Keratinocyte (primary cell): ENCODE data around the gene MROH7. TPM values are rescaled to one million over a fixed set of nuclear protein-coding genes. Genes with fewer than 3 reads are reported as not detected.

Experiments used
- DNase-seq: peaks from one replicate; pipeline ENCODE4 v3.0.0-alpha.2; 2011; ENCODE audit warnings: low read depth, missing footprints, low spot score
- FAIRE-seq: peaks from 2 replicates; lab custom pipeline; 2011; peaks lifted over from hg19 to GRCh38; lab: Jason Lieb, UNC
- H2AFZ ChIP-seq: 2 replicates; pipeline ENCODE4 v1.6.0; 2012; ENCODE audit warnings: low read length, control low read depth, inconsistent platforms; ENCODE audit not compliant: control insufficient read depth
- H3K27ac ChIP-seq: 2 replicates; pipeline ENCODE4 v1.5.1; 2011; ENCODE audit warnings: low read length; ENCODE audit not compliant: control insufficient read depth, insufficient read depth
- H3K27me3 ChIP-seq: 3 replicates; pipeline ENCODE4 v1.6.0; 2011; ENCODE audit warnings: low read length; ENCODE audit not compliant: control insufficient read depth, insufficient read depth; ENCODE audit errors: extremely low read depth
- H3K36me3 ChIP-seq, 2 experiments: 2 replicates in 1 of 2; 3 replicates in 1 of 2; pipeline ENCODE4 v1.5.1; 2011; ENCODE audit warnings: low read length in 2 of 2, mild to moderate bottlenecking in 1 of 2; ENCODE audit not compliant: control insufficient read depth in 2 of 2, insufficient read depth in 2 of 2; ENCODE audit errors: extremely low read depth in 1 of 2
- H3K4me1 ChIP-seq: 3 replicates; pipeline ENCODE4 v1.5.1; 2011; ENCODE audit warnings: low read length; ENCODE audit not compliant: control insufficient read depth, insufficient read depth; ENCODE audit errors: extremely low read depth
- H3K4me2 ChIP-seq: 3 replicates; pipeline ENCODE4 v1.6.0; 2011; ENCODE audit warnings: low read depth, low read length; ENCODE audit not compliant: control insufficient read depth, insufficient read depth; ENCODE audit errors: extremely low read depth
- H3K4me3 ChIP-seq, 3 experiments: fragments of 200-600 bp in 1 of 3; sonication (generic) in 1 of 3; 2 replicates in 2 of 3; 3 replicates in 1 of 3; pipeline ENCODE4 v1.5.1; 2011 to 2016; ENCODE audit warnings: low read length in 3 of 3, mild to moderate bottlenecking in 3 of 3, control low read depth in 2 of 3, inconsistent platforms in 1 of 3, low read depth in 1 of 3, mixed read lengths in 1 of 3, mixed run types in 1 of 3, moderate library complexity in 1 of 3; ENCODE audit not compliant: control insufficient read depth in 2 of 3, insufficient read depth in 2 of 3; ENCODE audit errors: extremely low read depth in 1 of 3
- H3K79me2 ChIP-seq: 2 replicates; pipeline ENCODE4 v1.6.0; 2012; ENCODE audit warnings: low read length; ENCODE audit not compliant: control insufficient read depth, insufficient read depth
- H3K9ac ChIP-seq: 3 replicates; pipeline ENCODE4 v1.6.0; 2011; ENCODE audit warnings: low read length; ENCODE audit not compliant: control insufficient read depth, insufficient read depth; ENCODE audit errors: extremely low read depth
- H3K9me1 ChIP-seq: 3 replicates; pipeline ENCODE4 v1.6.0; 2011; ENCODE audit warnings: low read length; ENCODE audit not compliant: control insufficient read depth, insufficient read depth; ENCODE audit errors: extremely low read depth
- H3K9me3 ChIP-seq: 2 replicates; pipeline ENCODE4 v1.5.1; 2012; ENCODE audit warnings: low read depth, low read length; ENCODE audit not compliant: control insufficient read depth
- H4K20me1 ChIP-seq: 3 replicates; pipeline ENCODE4 v1.6.0; 2011; ENCODE audit warnings: low read length; ENCODE audit not compliant: control insufficient read depth, insufficient read depth; ENCODE audit errors: extremely low read depth
- EZH2 ChIP-seq: IDR thresholded peaks from one replicate; pipeline ENCODE4 v1.6.1; 2012; ENCODE audit warnings: inconsistent platforms, mild to moderate bottlenecking, low read length, moderate library complexity
- dilution Hi-C: fragments of 300-500 bp; cut with MboI; formaldehyde crosslinking; loops from one replicate; pipeline ENCODE4 v1.7.0; 2020; ENCODE audit warnings: low sequenced_read_pairs; ENCODE audit not compliant: extremely low pct_ligation_motif_present
- polyA plus RNA-seq, 5 experiments: library from polyadenylated mRNA; depleted of rRNA in 3 of 5; stranded (reverse) in 3 of 5; stranded (forward) in 1 of 5; unstranded in 1 of 5; fragments of >200 nt; gene quantifications; 1 replicate in 1 of 5; 2 replicates in 3 of 5; 3 replicates in 1 of 5; pipeline versions ENCODE4 v1.2.1 to v1.2.3, GENCODE V29; 2011 to 2012; ENCODE audit warnings: missing spikeins in 2 of 5, low read depth in 1 of 5, low replicate concordance in 1 of 5
- TF ChIP-seq, protein P1 (sequence below), 3 experiments: IDR thresholded peaks in 1 of 3; conservative IDR thresholded peaks in 1 of 3; optimal IDR thresholded peaks in 1 of 3; 2 replicates in 2 of 3; 3 replicates in 1 of 3; pipeline versions ENCODE3 to v1.5.1; 2011; ENCODE audit warnings: low read length in 3 of 3, mild to moderate bottlenecking in 3 of 3, moderate library complexity in 2 of 3, control low read depth in 1 of 3, inconsistent platforms in 1 of 3; ENCODE audit not compliant: insufficient read depth in 2 of 3; ENCODE audit errors: extremely low read depth in 1 of 3

MROH7 gene
- polyA plus RNA-seq, 1 donor (not counting 4 experiments of a cell fraction or from before 2014, with no cell fraction given), result not detected

DNA sequence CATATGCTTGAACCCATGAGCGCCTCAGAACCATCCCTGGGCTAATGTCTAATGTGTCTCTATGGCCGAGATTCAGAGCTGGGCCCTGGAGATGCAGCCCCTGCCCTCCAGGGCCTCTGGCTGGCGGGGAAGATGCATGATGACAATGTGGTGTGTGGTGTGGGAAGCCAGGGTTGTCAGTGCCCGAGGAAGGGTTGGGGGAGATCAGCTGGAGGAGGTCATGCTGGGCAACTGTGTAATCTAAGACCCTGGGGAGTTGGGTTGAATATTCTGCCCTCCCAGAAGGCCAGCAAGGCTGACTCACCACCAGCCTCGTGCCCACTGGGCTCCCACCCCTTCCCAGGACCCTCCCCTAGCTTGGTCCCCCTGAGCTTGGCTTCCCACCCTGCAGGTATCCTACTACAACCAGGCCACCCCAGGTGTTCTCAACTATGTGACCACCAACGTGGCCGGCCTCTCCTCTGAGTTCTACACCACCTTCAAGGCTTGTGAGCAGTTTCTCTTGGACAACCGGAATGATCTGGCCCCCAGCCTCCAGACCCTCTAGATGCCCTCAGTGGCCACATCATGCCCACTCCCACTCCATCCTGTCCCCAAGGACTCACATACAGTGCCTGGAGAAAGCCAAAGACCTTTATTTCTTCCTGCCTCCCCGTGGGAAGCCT, 32.9 kb upstream of the MROH7 start:
- TF ChIP-seq, protein P1, sequence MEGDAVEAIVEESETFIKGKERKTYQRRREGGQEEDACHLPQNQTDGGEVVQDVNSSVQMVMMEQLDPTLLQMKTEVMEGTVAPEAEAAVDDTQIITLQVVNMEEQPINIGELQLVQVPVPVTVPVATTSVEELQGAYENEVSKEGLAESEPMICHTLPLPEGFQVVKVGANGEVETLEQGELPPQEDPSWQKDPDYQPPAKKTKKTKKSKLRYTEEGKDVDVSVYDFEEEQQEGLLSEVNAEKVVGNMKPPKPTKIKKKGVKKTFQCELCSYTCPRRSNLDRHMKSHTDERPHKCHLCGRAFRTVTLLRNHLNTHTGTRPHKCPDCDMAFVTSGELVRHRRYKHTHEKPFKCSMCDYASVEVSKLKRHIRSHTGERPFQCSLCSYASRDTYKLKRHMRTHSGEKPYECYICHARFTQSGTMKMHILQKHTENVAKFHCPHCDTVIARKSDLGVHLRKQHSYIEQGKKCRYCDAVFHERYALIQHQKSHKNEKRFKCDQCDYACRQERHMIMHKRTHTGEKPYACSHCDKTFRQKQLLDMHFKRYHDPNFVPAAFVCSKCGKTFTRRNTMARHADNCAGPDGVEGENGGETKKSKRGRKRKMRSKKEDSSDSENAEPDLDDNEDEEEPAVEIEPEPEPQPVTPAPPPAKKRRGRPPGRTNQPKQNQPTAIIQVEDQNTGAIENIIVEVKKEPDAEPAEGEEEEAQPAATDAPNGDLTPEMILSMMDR (optimal IDR thresholded peaks at IDR 0.05 in 1 of 3, IDR thresholded peaks at IDR 0.05 in 1 of 3, conservative IDR thresholded peaks at IDR 0.05 in 1 of 3; ENCODE audit: extremely low read depth in 1 of 3, insufficient read depth in 2 of 3, low read length in 3 of 3), result no peak
- no peak for TF ChIP-seq EZH2
- DNase-seq, result no peak
- no peaks in the 10 kb centered on the region for H4K20me1 ChIP-seq
- peaks cover 15% of the 10 kb centered on the region for H3K4me1 ChIP-seq
- no peak overlapping the region for H3K9ac ChIP-seq
- H3K4me3 ChIP-seq, result no peak overlapping the region
- no peaks in the 10 kb centered on the region for H3K79me2 ChIP-seq
- dilution Hi-C loops, result no loop called here
- H3K27ac ChIP-seq, result no peak overlapping the region
- no peak overlapping the region for H3K4me2 ChIP-seq
- H3K36me3 ChIP-seq, result no peaks in the 10 kb centered on the region
- H3K27me3 ChIP-seq, result no peaks in the 10 kb centered on the region
- peaks cover 2% of the 10 kb centered on the region for H3K9me1 ChIP-seq
- no peak overlapping the region for H2AFZ ChIP-seq
- FAIRE-seq, result no peak
- H3K9me3 ChIP-seq, result no peaks in the 10 kb centered on the region

DNA sequence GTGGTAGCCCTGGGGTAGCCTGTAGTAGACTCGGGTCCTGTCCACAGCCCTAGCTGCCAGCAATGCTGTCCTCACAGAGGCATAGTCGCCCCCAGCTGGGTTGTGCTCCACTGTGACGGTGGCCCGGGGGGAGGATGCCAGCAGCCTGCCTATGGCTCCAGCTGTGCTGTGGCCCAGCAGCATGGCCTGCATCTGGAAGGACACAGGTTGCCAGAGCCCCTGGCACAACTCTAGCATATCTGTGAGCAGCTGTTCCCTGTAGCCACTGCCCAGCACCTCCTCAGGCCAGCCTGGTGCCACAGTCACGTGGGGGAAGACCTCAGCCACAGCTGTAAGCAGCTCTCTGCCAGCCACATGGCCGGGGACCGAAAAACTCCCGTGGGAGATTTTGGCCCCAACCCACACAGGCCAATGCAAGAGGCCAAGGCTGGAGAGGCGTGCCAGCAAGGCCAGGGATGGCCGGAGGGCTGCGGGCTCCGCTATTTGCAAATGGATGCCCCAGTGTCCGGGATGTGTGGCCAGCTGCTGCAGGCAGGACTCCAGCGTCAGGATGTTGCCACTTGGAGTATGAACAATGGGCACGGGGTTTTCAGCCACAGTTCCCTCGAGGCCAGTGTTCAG, 32.2 kb upstream of the MROH7 start:
- Histone ChIP-seq H3K9ac (no peak overlapping the region), H3K36me3 (no peaks in the 10 kb centered on the region), H3K9me1 (peaks cover 2% of the 10 kb centered on the region), H2AFZ (no peak overlapping the region), H3K4me2 (no peak overlapping the region), H3K27me3 (no peaks in the 10 kb centered on the region), H4K20me1 (no peaks in the 10 kb centered on the region), H3K79me2 (no peaks in the 10 kb centered on the region), H3K27ac (no peak overlapping the region), H3K9me3 (no peaks in the 10 kb centered on the region), H3K4me1 (peaks cover 8% of the 10 kb centered on the region), H3K4me3 (no peak overlapping the region)
- DNase-seq (no peak), FAIRE-seq (no peak)
- dilution Hi-C loops, result no loop called here
- TF ChIP-seq, protein P1 (optimal IDR thresholded peaks at IDR 0.05 in 1 of 3, IDR thresholded peaks at IDR 0.05 in 1 of 3, conservative IDR thresholded peaks at IDR 0.05 in 1 of 3; ENCODE audit: extremely low read depth in 1 of 3, insufficient read depth in 2 of 3, low read length in 3 of 3), result no peak
- no peak for TF ChIP-seq EZH2
